Spleen (tissue), 7 donors: Measurements from ENCODE around the gene CDC42EP2.

Experiments used
- POLR2A ChIP-seq, 3 donors: fragments of 450-650 bp; IDR thresholded peaks; one replicate each; pipeline ENCODE4 v1.5.1; 2017; ENCODE audit warnings: antibody characterized with exemption in 3 of 3, mild to moderate bottlenecking in 1 of 3
- TF ChIP-seq, protein P1 (sequence below), 11 experiments: fragments of 200-600 bp in 7 of 11; fragments of 450-650 bp in 4 of 11; sonication (generic) in 4 of 11; IDR thresholded peaks in 8 of 11; conservative IDR thresholded peaks in 3 of 11; 1 replicate in 7 of 11; 2 replicates in 4 of 11; pipeline versions ENCODE4 v1.4.0 to v1.8.0; 2016 to 2021; ENCODE audit warnings: antibody characterized with exemption in 11 of 11, inconsistent platforms in 4 of 11, mild to moderate bottlenecking in 1 of 11
- donor health status: DM: no; HTN: no; CAD: no; lungs with moderate emphysema.
- donor health status: DM: no; HTN: no; CAD: no.
- donor health status: DM: no; HTN: no; CAD: no.

DNA sequence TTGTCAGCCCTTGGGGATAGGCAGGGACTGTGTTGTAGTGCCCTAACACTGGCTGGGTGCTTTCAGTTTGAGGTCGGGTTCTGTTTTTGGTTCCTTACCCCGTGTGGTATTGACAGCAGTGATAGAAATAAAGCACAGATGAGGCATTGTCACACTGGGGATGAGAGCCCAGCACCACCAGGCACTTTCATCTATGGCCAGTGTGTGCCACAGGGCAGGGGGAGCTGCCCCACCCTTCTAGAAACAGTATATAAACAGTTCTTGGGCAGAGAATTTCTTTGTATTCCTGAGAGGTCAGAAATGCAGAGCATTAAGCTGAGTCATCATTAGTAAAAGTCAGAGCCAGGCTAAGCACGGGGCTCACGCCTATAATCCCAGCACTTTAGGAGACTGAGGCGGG is 23.1 kb upstream of the CDC42EP2 start:
- TF ChIP-seq, protein P1, sequence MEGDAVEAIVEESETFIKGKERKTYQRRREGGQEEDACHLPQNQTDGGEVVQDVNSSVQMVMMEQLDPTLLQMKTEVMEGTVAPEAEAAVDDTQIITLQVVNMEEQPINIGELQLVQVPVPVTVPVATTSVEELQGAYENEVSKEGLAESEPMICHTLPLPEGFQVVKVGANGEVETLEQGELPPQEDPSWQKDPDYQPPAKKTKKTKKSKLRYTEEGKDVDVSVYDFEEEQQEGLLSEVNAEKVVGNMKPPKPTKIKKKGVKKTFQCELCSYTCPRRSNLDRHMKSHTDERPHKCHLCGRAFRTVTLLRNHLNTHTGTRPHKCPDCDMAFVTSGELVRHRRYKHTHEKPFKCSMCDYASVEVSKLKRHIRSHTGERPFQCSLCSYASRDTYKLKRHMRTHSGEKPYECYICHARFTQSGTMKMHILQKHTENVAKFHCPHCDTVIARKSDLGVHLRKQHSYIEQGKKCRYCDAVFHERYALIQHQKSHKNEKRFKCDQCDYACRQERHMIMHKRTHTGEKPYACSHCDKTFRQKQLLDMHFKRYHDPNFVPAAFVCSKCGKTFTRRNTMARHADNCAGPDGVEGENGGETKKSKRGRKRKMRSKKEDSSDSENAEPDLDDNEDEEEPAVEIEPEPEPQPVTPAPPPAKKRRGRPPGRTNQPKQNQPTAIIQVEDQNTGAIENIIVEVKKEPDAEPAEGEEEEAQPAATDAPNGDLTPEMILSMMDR (IDR thresholded peaks at IDR 0.05 in 8 of 11, conservative IDR thresholded peaks at IDR 0.05 in 3 of 11) = no peak
- no peak for TF ChIP-seq POLR2A (IDR thresholded peaks at IDR 0.05)
